ENCODE data around the gene IQSEC1.

IQSEC1 gene

DNA sequence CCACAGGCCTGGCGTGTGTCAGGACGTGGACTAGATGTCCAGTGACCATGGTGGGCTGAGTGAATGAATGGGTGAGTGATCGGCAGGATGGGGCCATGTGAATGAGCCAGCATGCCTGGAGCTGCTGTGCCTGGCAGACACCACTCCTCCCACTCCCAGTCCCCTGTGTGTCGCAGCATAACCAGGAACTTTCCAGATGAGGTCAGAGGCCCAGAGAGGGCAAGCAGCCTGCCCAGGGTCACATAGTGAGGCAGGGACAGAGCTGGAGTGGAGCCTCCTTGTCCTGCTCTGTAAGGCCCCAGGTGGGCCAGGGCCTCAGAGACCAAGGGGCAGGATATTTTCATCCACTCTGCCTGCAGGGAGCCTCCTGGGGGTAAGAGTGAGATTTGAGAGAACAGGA lies 6.4 kb downstream of the IQSEC1 start:
- DNase-seq: no peak

DNA sequence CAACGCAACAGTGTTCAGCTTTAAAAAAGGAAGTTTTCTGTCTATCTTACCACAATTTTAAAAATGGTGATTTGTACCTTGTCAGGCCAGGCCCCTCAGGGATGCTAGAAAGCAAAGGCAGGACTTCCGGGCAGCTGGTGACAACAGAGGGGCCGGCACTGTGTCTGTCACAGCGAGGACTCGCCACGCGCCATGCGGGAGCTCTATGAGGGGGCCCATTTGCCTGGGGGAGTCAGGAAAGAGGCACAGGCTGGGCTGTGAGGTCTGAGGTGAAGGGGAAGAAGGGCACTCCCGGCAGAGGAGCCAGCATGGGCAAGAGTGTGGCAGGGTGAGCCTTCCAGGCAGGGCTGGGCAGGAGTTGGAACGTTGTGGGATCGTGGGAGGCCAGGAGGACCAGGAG lies 7.0 kb downstream of the IQSEC1 start:
- DNase-seq: no peak

DNA sequence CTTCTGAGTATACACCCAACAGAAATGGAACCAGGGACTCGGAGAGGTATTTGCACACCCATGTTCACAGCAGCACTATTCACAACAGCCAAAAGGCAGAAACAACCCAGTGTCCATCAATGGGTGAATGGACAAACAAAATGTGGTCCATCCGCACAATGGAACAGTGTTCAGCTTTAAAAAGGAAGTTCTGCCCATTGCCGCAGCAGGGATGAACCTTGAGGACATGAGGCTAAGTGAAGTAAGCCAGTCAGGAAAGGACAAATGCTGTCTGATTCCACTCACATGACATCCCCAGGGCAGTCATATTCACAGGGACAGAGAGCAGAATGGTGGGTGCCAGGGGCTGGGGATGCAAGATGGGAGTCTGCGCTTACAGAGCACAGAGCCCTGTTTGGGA lies 7.5 kb downstream of the IQSEC1 start:
- DNase-seq: no peak

DNA sequence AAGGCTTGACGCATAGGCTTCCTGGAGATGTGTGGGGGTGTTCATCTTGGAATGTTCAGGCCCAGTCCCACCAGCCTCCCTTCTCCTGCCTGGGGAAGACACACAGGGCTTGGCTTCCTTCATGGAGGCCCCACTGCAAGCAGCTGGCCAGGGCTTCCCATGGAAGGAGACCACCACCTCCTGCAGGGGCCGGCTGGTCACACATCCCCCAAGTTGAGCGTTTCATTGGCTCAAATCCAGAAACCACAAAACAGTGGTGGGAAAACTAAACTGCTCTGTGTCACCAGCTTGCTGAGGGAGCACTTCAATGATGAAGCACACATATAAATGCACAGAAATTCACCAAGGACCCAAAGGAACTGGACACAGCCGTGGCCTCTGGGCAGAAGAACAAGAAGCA lies 8.3 kb downstream of the IQSEC1 start:
- no peak for DNase-seq

DNA sequence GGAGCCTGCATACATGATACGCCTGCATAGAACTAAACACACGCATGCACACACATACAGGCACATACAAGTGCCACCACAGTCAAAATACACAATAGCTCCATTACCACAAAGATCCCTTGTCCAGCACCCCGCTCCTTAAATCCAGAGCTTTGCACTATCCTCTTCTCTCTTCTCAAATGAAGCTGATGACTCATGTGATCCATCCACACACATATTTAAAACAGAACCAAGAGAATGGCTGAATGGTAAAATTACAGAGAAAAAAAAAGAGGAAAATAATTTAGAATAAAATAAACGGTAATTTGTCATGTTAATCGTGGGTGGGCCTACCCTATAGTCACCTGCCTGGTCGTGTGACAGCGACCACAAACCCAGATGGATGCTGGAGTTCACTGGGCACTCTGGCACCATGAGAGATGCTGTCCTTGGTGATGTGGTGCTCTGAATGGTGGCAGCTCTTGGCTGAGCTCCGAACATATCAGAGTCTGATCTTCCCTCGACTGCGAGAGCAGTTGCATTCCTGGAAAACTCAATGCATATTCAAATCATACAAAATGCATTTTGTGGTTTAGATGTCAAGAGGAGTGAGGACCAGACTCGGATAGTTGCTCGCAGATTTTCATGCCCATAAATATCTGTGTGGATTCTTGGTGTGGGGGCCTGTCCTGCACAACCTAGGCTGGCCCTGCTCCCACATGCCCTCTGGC lies 8.9 kb downstream of the IQSEC1 start:
- no peak for DNase-seq

DNA sequence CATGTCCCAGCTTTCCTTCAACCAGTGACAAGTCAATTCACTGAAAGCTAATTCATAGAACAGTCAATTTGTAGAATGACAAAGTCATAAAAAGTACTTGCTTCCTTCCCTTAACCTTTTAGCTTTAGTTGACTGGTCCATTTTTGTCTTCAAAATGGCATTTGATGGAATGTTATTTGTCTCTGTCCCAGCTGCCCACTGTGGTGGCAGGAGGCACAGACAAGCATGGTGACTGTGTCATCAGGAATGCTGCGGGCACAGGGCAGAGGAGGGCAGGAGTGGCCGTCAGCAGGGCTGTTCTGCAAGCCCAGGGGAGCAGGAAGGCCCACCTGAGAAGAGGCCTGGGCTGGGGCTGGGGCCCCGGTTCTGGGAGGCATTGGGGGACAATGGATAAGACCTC lies 10.0 kb downstream of the IQSEC1 start:
- no peak for DNase-seq

DNA sequence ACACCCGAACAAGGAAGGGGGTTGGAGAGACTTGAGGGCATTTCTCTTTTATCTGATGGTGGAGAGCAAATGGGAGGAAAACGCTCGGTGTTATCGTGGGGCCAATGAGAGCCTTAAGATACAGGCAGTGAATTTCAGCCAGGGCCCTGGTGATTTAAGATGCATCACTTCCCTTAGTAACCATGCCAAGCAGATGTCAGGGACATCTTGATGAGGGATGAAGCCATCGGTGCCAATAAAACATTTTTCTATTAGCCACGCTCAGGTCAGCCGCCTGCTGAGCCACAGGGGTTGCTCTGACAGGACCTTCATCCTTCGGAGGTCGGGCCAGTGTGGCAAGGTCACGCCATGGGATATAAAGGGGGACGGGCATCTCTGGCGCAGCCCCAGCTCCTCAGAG lies 10.6 kb downstream of the IQSEC1 start:
- no peak for DNase-seq

DNA sequence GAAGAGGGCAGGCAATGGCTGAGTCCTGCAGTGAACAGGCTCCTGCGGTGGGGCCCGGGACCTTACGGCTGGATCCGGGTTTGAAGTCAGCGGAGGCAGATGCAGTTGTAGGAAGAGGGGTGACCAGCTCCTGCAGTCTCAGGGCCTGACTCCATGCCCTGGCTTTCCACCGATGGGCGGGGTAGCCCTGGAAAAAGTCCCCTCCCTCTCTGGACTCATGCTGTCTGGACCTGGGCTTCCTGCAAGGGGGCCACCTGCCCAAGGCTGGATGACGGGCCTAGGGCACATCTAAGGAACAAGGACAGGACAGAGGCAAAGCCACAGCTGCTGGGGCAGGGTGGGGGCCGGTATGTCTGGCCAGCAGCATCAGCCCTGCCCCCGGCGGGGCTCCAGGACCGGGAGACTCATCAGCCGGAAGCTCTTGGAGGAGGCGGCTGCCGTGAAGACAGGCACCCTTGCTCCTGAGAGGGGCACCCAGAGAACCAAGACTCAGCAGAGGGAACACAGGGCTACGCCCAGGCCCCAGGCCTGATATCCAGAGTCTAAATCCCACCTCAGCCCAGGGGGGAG lies 12.8 kb downstream of the IQSEC1 start:
- DNase-seq: no peak

DNA sequence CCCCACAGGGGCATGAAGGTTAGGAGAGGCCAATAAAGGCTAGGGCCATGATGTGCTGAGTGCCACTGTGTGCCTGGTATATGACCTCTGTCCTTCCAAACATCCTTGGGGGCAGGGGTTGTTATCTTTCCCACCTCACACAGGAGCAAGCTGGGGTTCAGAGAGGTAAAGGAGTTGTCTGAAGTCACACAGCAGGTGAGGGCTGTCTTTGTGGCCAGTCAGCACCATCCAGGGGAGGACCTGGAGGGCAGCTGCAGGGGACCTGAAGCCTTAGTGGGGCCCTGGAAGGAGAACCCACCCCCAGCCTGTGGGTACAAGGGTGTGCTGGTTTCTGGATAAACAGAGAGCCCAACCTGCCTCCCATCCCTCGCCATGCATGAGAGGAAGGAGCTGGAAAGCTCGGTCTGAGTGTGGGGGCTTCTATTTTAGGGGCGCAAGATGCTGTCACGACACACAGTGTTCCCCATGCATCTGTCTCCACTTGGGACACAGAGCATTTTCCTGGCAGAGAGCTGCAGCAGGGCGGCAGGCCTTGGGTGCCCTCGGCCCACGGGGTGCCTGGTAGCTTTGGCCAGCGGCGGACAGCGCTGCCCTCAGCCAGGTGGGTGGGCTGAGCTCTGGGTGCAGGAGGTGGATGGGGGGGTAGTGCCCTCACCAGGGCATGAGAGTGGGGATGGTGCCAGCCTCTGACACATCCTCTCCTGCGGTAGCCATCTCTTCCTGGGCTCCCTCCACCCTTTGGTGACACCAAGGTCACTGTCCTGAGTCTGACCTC lies 14.7 kb downstream of the IQSEC1 start:
- no peak for DNase-seq

DNA sequence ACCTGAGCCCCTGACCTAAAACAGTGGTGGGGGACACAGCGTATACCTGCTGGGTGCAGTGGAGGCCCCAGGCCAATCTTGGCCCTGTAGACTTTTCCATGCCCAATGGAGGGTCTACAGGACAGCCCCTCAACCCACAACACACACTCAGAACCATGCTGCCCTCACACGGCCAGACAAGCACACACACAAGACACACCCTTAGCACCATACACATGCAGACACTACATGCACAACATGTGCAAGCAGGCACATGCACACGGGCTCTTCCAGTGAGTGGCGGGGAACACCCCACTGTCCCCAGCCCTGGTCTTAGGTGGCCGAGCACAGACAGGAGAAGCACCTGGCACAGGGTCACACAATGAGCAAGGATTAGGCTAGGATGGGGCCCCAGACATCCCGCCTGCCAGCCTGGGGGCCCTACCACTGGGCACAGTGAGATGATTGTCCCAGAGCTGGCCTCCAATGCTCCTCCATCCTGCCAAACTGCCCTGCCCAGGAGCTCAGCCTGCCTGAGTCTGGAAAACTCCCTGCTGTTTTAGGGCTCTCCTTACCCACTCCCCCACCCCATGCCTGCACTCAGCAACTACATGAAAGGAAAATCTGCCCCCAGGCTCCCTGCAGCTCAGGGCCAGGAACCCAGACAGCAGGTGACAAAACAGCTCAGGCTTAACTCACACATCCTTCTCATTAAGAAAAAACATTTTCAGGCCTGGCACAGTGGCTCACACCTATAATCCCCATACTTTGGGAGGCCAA lies 15.8 kb downstream of the IQSEC1 start:
- no peak for DNase-seq

DNA sequence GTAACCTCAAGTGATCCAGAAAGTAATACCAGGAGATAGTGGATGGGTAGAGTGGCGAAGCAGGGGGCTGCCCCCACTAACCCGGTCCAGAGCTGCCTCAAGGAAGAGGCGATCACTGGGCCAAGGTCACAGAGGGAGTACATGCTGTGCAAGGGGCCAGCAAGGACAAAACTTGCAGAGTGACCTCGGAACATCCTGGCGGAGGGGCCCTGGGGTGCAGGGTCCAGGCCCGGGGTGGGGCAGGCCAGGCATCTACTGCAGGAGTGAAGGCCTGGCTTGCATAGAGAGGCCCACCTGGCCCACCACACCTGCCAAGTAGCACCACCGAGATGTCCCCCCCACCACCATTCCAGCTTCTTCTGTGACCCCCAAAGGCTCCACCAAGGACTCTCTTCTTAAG lies 17.6 kb downstream of the IQSEC1 start:
- DNase-seq: no peak

DNA sequence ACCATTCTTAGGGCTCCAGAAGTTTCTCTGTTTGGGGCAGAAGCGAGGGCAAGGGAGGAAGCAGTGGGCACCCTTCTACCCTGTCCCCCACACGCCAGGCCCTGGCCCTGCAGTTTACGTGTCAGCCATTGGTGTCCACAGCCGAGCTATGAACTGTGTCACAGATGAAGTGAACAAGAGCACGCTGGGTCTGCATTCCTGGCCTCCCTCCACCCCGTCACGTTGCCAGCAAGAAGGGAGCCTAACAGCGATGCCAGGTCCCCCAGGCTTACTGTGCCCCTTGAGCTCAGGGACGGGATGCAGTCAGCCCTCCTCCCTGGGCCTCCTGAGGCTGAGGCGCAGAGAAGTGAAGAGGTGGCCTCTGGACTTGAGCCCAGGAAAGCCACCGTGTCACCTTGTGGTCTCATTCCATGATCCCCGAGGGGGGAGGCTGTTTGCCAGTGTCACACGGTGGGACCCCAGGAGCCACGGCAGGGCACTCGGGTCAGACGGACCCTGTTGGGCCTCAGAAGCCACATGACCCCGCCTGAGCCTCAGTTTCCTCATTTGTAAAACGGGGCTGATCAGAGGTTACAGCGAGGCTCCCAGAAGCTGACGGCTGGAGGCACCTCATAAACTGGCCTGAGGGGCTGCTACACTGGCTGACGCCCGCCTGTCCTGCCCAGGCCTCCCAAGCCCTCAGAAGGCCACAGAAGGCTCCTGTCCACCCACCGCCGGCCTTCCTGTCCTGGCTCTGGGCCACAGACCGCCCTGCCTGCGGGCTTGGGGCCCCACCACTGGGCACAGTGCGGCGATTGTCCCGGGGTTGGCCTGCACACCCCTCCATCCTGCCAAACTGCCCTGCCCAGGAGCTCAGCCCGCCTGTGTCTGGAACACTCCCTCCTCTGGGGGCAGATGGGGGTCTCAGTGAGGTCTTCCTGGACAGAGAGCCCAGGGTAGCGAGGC lies 18.6 kb downstream of the IQSEC1 start:
- DNase-seq: no peak

DNA sequence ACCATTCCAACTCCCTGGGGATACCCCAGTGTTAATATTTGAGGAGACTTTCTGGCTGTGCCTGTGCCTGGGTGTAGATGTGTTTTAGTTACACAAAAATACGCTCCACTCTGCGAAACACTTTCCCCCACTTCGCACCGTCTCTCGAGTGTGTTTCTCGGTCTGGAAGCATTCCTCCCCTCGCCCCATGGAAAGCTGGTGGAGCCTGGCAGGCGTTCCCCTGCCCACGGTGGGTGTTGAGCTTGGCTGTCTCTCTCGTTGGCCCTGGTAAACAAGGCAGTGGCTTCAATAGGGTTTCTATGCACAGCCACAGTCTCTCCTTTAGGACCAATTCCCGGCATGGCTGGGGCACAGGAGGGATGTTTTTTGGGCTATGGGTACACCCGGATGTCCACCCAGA lies 19.3 kb downstream of the IQSEC1 start:
- no peak for DNase-seq

DNA sequence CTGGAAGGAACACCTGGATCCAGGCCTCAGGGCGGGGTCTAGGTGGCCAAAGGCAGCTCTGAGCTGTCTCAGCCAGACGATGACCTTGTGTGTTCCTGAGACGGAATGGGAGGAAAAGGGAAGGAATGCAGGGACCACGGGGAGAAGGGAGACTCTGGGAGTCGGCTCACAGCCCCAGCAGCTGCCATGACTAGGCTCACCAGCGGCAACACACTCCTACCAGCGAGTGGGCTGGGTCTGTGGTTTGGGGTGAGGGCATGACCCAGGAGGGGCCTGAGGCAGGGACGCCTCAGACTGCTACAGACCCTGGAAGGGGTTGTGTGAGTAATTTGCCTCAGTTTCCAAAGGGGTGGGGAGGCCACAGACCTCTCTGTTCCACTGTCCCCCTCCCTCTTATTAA lies 19.8 kb downstream of the IQSEC1 start:
- no peak for DNase-seq

DNA sequence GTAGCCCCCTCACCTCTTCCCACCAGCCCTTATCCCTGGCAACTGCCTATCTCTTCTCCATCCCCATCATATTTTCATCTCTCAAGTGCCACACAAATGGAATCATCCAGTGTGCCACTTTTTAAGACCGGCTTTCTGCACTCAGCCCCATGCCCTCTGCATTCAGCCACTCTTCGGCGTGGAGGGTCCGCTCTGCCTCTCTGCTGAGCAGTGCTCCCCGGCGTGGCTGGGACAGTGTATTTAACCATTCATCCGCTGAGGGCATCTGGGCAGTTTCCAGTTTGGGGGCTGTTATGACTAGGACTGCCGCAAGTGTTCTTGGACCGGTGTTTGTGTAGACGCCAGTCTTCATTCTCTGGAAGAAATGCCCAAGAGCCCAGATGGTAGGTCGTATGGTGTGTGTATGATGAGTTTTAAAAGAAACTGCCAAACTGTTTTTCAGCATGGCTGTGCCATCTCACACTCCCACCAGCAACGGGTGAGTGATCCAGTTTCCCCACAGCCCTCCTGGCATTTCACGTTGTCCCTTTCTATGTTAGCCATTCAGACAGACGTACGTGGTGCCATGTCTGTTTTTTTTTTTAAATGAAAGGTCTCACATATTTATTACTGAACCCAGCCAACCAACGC lies 20.9 kb downstream of the IQSEC1 start:
- no peak for DNase-seq

DNA sequence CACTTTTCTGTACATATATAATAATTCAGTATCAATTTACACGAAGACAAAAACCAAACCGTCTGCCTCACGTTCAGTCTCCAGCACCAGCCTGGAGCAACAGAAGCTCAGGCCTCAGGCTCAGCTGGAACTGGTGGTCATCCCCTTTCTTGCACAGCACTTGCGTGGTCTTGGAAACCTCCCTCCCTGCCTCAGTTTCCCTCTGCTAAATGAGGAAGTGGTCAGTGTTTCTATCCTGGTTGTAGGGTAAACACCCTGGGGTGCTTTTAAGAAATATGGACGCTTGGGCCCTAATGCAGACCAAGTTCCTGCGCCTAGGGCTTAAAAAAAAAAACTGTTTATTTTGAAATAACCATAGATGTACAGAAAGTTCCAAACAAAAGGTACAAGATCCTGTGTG lies 21.6 kb downstream of the IQSEC1 start:
- no peak for DNase-seq

DNA sequence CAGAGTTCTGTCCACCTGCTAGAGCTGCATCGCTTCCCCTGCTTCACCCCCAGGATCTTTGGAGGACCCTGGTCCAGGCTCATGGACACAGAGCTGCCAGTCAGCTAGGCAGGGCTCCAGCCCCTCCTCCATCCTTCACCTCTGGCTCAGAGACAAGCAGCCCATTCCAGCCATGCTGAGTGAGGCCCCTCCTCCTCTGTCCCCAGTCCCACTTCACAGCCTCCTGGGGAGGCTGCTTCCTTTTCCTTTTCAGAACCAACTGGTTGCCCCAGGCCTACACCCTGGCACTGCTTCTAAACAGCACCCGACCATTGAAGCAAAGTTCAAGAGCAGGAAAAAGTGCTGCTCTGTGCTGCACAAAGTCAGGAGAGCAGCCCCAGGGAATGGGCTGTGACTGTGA lies 22.2 kb downstream of the IQSEC1 start:
- DNase-seq: no peak

DNA sequence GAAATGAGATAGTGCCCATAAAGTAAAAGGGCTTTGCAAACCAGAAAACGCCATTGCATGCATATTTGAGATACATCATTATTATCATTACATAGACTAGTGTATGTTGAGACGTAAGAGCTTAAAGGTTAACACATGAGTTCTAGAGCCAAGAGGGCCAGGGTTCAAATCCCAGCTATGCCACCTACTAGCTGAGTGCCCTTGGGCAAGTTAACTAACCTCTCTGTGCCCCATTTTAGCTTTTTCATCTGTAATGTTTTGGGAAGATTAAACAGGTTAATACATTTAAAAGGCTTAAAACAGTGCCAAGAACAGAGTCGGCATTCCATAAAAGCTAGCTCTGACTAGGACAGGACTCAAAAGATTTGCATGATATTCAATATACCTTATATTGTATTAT lies 22.8 kb downstream of the IQSEC1 start:
- no peak for DNase-seq

DNA sequence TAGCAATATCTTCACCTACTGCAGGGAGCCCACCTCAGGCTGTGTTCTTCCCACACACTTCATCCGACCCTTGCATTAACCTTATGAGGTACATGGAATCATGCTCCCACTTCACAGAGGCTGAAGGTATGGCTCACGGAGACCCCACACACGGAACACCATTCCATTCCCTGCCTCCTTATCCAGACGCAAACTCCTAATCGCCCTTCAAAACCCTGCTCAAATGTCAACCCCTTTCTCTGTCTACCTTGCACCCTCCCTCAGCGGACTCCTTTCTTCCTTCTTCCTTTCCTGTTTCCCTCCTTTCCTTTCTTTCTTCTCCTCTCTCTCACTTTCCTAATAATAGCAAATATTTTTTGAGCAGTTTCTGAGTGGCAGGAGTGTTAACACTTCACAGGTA lies 23.8 kb downstream of the IQSEC1 start:
- no peak for DNase-seq

DNA sequence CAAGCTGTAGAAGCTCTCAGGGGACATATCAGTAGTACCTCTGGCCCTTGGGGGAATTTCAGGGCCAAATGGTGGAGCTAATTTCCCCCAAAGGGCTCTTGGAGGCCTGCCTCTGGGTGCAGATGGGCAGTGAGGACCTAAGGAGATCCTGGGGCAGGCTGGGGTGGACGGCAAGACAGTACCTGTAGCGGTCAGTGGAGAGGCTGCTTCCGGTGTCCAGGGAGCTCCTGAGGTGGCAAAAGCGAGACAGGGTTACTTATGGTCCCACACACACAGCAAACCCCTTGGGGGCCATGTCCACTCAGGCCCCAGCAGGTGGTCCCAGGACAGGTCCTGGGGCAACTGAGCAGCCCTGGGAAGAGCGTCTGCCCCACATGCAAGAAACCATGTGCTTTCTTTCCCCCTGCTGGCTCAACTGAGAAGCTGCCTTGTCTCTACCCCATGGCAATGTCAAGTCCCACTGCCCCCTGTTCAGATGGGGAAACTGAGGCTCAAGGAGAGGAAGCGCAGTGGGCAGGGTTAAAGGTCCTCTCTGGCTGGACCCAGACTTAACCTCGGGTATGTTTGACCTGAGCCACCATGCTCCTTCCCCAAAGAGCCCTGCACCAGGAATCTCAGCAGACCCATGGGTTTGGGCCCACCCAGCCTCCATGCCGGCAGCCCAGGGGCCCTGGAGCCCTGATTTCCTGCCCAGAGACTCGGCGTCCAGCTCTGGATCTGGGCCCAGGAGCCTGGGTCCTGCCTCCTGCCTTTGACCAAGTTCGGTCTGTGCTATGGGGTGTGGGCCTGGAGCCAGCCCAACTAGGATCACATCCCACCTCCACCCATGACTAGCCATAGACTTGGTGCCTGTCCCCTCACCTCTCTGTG lies 25.7 kb downstream of the IQSEC1 start:
- DNase-seq: no peak

All from amniotic stem cell (primary cell).